Right forelimb (tissue), 1 donor: ENCODE results near the gene HDAC7.
"Not testable (repeated sequence)": the region's sequence is repeated elsewhere in the genome, so short reads cannot be mapped to it uniquely, and the experiment has no call there.

Experiments
- DNase-seq: peaks from one replicate; pipeline ENCODE4 v3.0.0-alpha.2; 2018

HDAC7 gene

DNA sequence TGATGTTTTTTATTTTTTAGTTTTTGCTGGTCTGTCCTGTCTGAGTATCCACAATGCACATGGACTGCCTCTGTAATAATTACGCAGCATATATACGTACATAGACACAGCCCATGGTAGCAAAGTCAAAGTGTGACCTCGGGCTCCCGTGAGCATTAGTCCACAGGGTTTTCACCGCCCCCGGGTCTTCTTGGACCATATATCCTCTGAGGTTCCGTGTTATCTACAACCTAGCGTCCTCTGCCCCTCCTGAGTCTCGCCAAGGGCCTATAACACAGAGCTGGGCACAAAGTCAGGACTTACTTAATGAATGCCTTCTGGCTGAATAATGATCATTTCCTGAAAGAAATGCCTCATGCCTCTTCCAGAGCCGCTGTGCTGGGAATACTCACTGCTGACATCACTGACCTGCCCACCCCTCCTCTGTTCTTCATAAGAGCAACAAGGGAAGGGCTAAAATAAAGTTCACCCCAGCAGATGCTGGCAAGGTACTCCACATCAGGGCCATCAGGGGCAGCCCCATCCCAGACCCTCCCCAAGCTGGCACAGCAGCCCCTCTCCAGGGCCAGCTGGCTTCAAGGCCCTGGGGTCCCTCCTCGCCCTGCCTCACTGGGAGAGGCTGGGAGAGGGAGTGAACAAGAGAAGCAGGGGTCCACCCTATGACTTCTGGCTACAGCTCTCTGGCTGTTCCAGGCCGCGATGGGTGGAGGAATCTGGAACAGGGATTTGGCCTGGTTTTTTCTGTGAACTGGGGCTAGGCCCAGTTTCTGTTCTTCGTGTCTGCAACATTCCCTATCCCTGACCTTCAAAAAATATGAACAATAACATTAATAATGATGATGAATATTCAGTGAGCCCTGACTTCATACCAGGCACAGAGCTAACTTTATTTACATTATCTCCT, 7.9 kb downstream of the HDAC7 start:
- DNase-seq, result peak; percentile 82

DNA sequence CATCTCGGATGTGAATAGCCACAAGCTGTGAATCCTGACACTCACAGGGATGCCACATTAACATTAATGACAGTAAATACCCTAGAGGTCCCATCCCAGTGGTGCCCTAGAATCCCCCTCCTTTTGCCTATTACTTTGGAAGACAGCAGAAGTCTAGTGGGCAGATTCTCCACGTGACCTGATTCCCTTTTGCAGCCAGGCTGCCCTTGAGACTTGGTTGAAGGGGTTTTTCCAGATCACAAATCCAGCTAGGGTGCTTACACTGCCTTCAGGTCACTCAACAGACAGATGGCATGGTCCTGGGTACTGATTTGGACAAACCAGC, 8.7 kb downstream of the HDAC7 start:
- no peak for DNase-seq

DNA sequence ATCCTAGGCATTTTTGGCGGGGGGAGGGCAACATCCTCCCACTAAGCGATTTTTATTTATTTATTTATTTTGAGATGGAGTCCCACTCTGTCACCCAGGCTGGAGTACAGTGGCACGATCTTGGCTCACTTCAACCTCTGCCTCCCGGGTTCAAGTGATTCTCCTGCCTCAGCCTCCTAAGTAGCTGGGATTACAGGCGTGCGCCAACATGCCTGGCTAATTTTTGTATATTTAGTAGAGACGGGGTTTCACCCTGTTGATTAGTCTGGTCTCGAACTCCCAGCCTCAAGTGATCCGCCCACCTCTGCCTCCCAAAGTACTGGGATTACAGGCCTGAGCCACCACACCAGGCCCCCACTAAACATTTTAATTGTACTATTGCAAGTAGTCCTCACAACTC, 10.2 kb downstream of the HDAC7 start:
- not testable (repeated sequence) for DNase-seq

DNA sequence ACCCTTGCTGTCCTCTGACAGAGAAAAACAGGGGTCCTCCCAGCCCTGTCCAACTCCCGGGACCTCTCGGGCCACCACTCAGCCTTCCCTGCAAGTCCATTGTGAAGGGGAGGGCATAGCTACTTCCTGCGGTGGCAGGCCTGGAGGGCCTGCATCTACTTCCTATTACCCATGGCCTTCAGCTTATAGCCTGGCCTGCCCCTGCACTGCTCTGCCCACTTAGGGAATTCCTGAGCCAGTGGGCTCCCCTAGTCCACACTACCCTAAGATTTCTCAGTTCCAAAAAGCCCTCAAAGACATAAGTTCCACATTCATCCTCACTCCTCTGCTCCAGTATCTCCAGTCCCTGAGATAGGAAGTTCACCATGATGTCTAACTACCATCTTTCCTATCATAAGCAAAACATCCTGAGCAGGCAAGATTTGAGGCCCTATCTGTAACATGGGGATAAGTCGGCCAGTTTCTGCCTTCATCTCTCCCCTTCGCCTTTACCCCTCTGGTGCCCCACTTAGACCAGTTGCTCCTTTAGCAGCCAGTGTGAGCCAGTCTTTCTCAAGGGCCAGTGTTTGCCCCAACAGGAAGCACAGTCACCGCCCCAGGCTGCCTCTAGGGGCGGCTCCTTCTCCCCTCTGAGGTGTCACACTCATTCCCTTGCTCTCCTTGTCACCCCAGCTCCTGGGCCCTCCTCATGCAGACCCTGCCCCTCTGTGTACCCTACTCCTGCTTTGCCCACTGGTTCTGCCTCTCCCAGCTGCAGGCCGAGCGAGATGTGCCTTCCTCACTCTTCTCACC, 10.9 kb downstream of the HDAC7 start:
- no peak for DNase-seq

DNA sequence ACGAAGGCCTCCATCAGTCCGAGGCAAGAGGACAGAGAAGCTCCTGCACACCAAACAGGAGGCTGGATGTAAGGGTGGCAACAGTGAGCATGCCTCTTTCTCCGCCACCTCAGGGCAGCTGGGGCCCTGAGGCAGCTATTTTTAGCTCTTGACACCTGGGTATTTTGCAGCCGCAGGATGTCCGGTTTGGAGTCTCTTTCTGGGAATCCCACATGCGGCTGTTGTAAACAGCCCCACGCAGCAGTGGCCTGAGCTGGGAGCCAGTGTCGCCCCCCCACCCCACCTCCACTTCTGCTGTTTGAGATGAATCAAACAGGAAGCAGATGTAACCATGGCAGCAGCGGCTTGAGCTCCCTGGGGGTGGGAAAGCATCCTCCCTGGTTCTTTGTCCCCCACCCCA, 11.7 kb downstream of the HDAC7 start:
- peak; percentile 70 for DNase-seq

DNA sequence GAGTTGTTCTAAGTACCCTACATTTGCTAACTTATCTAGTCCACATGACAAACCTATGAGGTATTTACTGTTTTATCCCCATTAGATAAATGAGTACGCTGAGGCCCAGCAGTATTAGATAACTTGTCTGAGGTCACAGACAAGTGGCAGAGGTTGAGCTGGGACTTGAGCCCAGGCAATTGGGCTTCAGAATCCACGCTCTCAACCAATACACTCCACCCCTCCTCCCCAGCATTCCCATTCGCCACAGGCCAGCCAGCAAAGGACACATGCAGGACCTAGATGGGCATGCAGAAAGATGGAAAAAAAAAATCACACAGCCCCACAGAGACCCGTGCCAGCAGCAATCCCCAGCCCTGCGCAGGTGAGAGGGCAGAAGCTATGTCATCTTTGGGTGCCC, 12.4 kb downstream of the HDAC7 start:
- no peak for DNase-seq

DNA sequence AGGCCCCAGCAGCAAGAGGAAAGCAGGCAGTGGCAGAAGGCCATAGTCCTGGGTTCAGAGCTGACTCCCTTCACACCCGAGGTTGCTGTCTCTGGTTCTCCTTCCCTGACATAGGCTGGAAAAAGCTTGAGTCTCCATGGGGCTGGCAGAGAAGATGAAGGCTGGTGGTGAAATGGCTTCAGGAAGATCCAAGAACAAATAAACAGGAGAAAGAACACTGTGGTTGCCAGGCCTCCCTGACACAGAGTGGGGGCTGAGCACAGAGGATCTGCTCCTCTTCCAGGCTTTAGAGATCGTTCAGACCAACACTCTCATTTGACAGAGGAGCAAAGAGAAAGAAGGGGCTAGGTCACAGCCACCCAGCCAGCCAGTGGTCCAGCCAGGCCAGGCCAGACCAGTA, 14.3 kb downstream of the HDAC7 start:
- no peak for DNase-seq

DNA sequence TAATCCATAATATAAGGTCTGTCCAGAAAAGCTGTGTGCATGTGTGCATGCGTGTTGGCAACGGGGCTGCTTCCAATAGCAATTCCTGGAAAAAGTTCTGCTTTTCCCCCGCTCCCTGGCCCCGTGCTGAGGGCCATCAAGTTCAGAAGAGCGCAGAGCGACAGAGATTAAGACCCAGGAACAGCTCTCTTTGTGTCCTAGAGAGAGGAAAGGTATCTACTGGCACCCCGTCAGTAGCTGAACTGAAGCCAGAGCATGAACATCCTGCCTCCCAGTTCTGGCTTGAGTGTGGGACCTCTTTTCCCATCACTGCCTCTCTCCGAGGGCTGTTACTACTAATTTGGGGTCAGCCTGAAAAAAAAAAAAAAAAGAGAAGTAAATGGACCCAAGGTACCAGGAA, 15.5 kb downstream of the HDAC7 start:
- DNase-seq, result no peak

DNA sequence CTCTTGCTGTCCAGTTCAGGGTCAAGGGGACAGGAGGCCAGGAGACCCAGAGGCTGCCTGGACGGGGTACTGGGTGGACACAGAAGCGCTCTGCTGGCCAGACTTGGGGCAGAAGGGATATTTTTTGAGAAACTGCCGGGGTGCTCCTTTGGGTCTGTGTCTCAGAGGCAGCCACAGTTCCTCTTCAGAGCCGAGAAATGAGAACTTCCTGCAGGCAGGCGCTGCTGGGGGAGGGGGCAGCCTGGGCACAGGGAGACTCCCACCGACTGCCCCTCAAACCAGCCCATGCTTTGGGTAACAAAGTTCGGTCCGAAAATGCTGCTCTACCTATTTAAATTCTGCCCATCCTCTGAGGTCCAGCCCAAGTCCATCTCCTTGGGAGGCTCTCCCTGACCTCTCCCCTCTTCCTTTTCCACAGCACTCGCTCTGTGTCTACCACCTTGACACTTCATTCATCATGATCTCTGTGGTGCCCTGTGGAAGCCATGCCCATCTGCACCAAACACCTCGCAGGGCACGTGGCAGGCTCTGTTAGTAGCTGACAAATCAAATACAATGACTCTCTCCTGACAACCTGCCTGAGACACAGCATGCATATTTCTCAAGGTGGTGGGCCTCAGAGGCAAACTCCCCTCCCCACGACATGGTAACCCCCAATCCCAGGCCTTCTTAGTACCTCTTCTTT, 16.4 kb downstream of the HDAC7 start:
- DNase-seq, result no peak

DNA sequence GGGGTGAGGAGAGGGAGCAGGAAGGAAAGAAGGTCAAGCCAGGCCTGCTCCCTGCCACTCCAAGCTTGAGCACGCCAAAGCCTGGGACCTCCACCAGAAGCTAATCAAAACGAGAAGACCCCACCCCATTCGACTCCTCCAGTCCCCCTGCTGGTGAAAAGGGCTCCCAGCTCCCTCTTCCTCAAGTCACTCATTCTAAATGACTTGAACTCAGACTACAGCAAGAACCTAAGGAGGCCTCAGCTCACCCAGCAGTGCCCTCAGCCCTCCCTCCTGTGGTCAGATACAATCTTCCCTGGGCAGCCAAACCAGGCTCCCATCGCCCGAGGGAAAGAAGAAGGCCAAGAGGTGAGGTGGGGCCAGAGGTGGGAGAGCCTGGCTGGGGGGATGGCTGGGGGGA, 17.4 kb downstream of the HDAC7 start:
- DNase-seq, result no peak

DNA sequence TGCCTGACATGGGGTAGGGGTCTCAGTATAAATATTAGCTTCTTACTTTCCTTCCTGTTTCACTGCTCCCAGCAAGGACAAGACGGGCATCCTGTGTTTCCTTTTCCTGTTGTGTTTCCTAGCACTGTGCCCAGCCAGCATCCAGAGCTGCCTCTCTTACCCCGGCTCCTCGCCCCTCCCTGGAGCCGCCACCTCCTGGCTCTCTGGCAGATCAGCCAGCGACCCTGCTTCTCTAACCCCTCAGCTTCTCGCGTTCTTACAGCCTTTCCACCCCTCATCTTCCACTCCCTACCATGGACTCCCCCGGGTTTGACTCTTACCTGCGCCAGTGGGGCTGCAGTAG, 17.8 kb downstream of the HDAC7 start:
- no peak for DNase-seq

DNA sequence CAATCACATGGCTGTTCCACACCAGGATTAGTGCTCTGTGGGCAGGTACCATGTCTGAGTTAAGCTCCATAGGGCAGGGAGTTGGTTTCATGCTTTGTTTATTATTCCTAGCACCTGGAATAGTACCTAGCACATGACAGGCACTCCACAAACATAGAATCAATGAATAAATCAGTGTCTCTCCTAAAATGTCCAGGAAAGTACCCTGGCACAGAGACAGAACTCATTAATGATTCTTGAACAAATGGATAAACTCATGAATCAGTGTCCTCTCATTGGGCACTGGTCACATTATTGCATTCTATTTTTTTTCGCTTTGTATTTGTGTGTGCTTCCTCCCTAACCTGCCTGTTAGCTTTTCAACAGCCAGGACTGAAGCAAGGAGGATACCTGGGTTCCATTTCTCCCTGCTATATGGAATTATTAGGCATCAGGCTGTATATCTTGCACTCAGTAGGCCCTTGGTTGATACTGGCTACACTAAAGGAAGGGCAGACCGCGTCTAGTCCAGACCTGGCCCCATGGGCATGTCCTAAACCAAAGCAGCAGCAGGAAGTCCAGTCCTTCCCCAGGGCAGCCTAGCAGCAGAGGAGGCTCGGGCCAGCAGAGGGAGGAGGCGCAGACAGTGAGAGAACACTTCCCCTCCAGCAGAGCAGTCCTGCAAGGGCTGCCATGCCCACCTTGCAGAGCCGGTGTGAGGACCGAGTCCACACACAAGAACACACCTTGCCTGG, 18.4 kb downstream of the HDAC7 start:
- no peak for DNase-seq

DNA sequence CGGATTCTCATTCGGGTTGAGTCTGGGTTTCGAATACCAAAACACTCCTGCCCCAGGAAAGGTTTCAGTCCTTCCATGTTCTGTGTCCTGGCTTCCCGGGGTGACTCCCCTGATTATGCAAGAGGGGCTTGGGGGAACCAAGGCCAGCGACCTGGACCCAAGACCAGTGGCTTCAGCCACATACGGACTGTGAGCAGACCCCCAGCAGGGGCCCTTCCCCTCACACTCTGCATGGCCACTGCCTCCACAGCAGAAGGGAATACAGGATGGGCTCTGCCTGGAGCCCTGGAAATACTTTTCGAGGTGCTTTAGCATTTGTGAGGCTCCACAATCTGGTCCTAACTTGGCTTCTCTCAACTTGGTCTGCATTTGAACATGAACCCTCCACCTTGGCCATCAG, 19.1 kb downstream of the HDAC7 start:
- no peak for DNase-seq

DNA sequence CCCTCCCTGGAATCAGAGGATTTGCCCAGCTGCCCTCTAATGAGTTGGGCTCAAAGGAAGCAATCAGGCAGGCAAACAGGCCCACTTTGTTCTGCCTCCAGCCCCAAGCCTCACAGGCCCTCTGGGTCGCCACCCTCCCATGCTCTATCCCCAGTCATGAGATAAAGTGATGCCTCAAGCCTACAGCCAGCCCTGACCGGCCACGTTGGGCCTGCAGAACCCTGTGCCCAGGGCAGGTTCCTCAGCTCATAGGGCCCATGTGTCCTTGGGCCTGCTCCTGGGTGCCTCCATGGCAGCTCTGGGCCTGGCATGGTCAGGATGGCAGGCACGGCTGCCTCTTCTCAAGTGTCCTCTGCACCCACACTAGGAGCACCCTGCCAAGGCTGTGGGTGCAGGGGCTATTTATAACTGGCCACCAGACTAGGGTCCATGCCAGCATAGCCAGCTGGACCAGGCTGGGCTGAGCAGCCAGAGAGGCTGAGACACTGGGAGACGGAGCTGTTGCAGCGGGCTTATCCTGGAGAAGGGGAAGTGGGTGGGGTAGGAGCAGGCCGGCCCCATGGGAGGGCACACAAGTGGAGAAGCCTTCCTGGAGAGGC, 20.2 kb downstream of the HDAC7 start:
- no peak for DNase-seq

DNA sequence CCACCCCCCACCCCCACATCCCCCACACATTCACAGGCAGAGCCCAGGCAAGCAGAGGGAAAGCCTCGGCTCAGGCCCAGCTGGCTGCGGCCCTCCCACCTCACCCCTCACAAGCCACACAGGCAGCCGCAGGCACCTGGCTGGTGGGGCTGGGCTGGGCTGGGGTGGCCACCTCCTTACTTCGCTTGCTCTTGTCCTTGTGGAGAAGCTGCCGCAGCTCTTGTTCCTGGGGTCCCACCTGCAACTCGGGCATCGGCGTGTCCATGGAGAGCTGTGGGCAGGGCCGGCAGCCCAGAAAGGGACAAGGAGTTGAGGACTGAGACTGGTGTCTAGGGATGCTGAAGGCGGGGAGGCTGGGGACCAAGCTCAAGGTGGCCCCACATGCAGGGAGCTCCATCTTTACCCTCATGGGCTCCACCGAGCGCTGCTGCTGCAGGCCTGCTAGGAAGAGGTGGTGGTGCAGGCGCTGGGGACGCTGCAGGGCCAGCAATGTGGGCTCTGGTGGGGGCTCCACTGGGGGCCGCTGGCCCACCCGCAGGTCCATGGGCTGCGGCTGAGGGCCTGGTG, 21.2 kb downstream of the HDAC7 start:
- no peak for DNase-seq

DNA sequence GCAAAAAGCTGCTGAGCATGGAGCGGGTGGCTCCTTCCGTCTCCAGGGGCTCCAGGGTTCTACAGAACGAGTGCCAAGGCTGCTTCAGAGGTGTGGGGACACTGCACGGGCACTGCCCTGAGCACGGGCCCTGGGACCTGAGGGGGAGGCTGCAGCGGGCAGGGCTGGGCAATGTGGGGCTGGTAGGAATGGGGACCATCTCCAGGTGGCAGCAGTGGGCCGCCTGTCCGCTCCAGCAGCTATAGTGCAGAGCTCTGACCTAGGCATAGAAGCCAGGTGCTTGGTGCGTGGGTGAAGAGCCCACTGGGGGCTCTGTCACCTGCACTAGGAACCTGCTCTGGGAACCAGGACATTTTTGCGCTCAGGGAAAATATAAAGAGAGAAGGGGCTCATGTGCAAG, 22.3 kb downstream of the HDAC7 start:
- DNase-seq, result no peak

DNA sequence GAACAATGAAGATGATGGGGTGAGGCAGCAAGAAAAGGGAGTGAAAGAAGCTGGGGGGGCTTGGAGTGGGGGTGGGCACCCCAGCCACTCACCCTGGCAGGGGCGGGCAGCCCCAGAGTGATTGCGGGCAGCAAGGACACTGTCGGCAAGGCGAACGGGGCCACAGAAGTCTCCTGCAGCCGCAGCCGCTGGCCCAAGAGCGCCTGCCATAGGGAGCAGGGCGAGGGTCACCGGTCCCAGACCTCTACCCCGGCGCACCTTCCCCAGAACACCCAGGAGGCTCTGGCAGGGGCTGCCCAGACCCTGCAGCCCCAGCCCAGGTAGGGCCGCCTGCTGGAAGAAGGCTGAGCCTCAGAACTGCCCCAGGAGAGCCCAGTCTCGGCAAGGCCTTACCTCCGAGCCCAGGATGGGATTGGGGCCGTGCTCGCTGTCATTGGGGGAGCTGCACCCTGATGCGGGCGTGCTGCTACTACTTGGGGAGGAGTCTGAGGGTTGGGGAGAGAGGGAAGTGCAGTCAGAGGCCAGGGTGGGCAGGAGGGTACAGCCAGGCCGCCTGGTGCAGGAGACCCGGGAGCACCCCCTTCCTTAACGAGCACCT, 23.8 kb downstream of the HDAC7 start:
- DNase-seq, result no peak

DNA sequence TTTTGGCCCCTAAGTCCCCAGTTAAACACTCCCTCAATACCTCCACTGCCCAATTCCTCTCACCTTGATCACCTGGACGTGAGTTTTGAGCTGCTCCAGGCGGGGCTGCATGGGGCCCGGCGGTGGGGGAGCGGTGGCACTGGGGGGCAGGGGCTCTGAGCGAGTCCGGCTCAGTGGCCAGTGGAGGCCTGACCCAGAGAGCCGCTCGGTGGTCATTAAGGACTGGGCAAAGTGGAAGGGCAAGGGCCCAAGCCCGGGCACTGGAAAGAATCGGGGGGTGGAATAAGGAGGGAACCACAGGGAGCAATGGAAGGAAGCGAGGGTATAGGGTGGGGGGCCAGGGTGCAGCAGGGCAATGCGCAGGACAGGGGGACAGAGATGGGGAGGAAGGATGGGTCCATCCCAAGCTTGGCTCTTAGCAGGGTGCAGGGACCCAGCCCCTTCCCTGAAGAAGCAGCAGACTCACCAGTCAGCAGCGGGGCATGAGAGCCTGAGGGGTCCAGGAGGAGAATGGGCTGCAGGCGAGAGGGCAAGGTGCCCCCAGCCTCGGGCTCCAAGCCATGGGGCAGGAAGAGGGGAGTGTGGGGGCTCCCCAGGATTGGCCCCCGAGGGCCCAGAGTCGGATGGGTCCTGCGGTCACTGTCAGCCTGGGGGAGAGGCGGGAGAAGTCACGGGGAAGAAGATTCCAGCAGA, 24.4 kb downstream of the HDAC7 start:
- no peak for DNase-seq

DNA sequence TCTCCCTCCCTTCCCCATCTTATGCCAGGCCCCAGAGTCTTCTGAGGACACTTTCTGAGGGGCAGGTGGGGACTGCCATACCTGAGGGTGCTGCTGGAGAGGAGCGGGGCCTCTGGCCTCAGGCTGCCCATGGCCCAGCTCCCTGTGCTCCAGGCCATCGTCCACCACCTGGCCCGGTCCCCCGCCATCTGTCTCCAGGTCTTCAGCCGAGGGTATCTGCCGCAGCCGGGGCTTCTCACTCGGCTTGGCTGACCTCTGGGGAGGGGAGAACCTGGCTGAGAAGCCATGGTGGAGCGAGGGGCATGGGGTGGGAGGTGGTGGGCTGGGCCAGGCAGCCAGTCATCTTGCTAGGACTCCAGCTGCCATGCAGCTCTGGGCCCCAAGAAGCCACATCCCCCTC, 25.0 kb downstream of the HDAC7 start:
- no peak for DNase-seq

DNA sequence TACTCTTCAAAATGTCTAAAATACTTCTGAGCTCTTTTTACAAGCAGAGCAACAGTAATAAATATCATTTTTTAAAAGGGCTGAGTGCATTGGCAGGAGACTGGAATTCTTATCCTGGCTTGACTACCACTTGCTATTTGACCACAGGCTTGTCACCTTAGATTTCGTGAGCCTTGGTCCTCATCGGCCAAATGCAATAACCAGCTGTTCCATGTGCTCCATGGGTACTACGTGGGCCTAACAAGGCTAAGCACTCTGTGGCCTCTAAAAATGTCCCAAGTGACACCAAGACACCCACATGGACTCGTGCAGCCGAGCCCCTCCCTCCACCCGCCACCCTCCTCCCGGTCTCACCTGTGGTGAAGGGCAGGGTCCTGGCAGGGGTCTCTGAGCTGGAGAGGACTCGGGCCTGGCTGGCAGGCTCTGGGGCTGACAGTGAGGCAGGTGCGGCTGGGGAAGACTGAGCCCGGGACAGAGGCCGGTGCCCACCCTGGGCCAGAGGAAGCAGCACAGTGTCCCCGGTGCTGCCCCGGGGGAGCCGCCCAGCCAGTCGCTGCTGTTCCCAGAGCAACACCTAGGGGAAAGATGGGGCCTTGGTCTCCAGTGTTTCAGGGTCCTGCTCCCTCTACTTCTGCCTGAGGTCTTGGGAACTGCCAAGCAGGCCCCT, 26.6 kb downstream of the HDAC7 start:
- DNase-seq, result no peak

DNA sequence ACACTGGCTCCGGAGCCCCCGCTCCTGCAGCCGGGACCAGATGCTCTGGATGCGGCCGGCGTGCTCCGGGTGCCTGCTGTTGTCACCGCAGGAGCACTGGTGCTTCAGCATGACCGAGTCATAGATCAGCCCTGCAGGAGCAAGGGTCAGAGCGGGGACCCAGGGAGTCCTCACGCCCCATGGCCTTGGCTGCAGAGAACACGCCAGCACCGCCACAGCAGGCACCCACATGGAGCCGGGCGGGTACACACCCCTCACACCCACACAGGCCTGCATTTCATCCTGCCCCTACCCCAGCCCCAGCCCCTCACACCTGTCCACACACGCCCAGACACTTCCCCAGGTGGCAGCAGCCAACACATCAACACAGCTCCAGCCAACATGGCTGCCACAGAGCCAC, 27.8 kb downstream of the HDAC7 start:
- no peak for DNase-seq
